H9 (cell line): Measurements from ENCODE around the gene ALDH2. TPM values are rescaled to one million over a fixed set of nuclear protein-coding genes. Genes with fewer than 3 reads are reported as not detected.

ENCODE experiments used
- DNase-seq: peaks from one replicate; pipeline ENCODE4 v3.0.0-alpha.2; 2017
- H2AFZ ChIP-seq: one replicate; pipeline ENCODE4 v1.6.1; 2013; ENCODE audit warnings: mild to moderate bottlenecking, low read length, control low read depth, moderate library complexity
- H2AK5ac ChIP-seq: 2 replicates; pipeline ENCODE4 v1.6.1; 2013; ENCODE audit warnings: low read length, control low read depth, mixed read lengths; ENCODE audit not compliant: insufficient read length
- H2BK120ac ChIP-seq: one replicate; pipeline ENCODE4 v1.6.1; 2013; ENCODE audit warnings: low read depth, mild to moderate bottlenecking, low read length, control low read depth, inconsistent platforms; ENCODE audit not compliant: poor library complexity, severe bottlenecking
- H2BK12ac ChIP-seq: 2 replicates; pipeline ENCODE4 v1.6.1; 2013; ENCODE audit warnings: low read length, control low read depth, mixed read lengths, low read depth; ENCODE audit not compliant: insufficient read length
- H2BK15ac ChIP-seq: 2 replicates; pipeline ENCODE4 v1.6.1; 2013; ENCODE audit warnings: low read depth, low read length, control low read depth
- H2BK20ac ChIP-seq: one replicate; pipeline ENCODE4 v1.6.1; 2013; ENCODE audit warnings: low read depth, mild to moderate bottlenecking, low read length, control low read depth, inconsistent platforms; ENCODE audit not compliant: poor library complexity, severe bottlenecking
- H2BK5ac ChIP-seq: 2 replicates; pipeline ENCODE4 v1.6.1; 2013; ENCODE audit warnings: low read length, control low read depth, mixed read lengths; ENCODE audit not compliant: insufficient read length
- H3K14ac ChIP-seq: 2 replicates; pipeline ENCODE4 v1.6.1; 2013; ENCODE audit warnings: low read length, control low read depth; ENCODE audit not compliant: insufficient read depth
- H3K18ac ChIP-seq: 2 replicates; pipeline ENCODE4 v1.6.1; 2013; ENCODE audit warnings: low read depth, mild to moderate bottlenecking, mixed read lengths, low read length, control low read depth; ENCODE audit not compliant: insufficient read length
- H3K23ac ChIP-seq: 2 replicates; pipeline ENCODE4 v1.6.1; 2013; ENCODE audit warnings: low read length, control low read depth, mixed read lengths, low read depth; ENCODE audit not compliant: insufficient read length
- H3K23me2 ChIP-seq: 2 replicates; pipeline ENCODE4 v1.6.1; 2013; ENCODE audit warnings: low read depth, mild to moderate bottlenecking, mixed read lengths, low read length, control low read depth; ENCODE audit not compliant: insufficient read length, poor library complexity, severe bottlenecking
- H3K27ac ChIP-seq: 2 replicates; pipeline ENCODE4 v1.5.1; 2013; ENCODE audit warnings: low read length, control low read depth, mixed read lengths, low read depth; ENCODE audit not compliant: insufficient read length
- H3K27me3 ChIP-seq: 2 replicates; pipeline ENCODE4 v1.6.1; 2013; ENCODE audit warnings: low read length, control low read depth, inconsistent platforms; ENCODE audit not compliant: insufficient read depth
- H3K4ac ChIP-seq: 2 replicates; pipeline ENCODE4 v1.6.1; 2013; ENCODE audit warnings: low read depth, mild to moderate bottlenecking, control low read depth, inconsistent platforms, low read length, moderate library complexity
- H3K4me1 ChIP-seq: 2 replicates; pipeline ENCODE4 v1.6.1; 2013; ENCODE audit warnings: low read length, control low read depth, inconsistent platforms; ENCODE audit not compliant: insufficient read depth
- H3K4me2 ChIP-seq: 2 replicates; pipeline ENCODE4 v1.6.1; 2013; ENCODE audit warnings: low read length, control low read depth, mixed read lengths; ENCODE audit not compliant: insufficient read length, insufficient read depth
- H3K56ac ChIP-seq: 2 replicates; pipeline ENCODE4 v1.6.1; 2013; ENCODE audit warnings: low read depth, mild to moderate bottlenecking, mixed read lengths, low read length, control low read depth; ENCODE audit not compliant: insufficient read length
- H3K79me1 ChIP-seq: 2 replicates; pipeline ENCODE4 v1.6.1; 2013; ENCODE audit warnings: low read depth, mild to moderate bottlenecking, moderate library complexity, low read length, control low read depth, inconsistent platforms; ENCODE audit not compliant: insufficient read depth, poor library complexity, severe bottlenecking
- H3K79me2 ChIP-seq: 2 replicates; pipeline ENCODE4 v1.6.1; 2013; ENCODE audit warnings: low read length, control low read depth, inconsistent platforms; ENCODE audit not compliant: insufficient read depth
- H3K9ac ChIP-seq: 2 replicates; pipeline ENCODE4 v1.6.1; 2013; ENCODE audit warnings: low read length, control low read depth, mixed read lengths; ENCODE audit not compliant: insufficient read length; ENCODE audit errors: extremely low read depth
- H3K9me3 ChIP-seq: one replicate; pipeline ENCODE4 v1.6.1; 2013; ENCODE audit warnings: low read depth, low read length, inconsistent platforms; ENCODE audit not compliant: control insufficient read depth
- H3T11ph ChIP-seq: one replicate; pipeline ENCODE4 v1.6.1; 2013; ENCODE audit warnings: mild to moderate bottlenecking, low read length, control low read depth, inconsistent platforms
- H4K20me1 ChIP-seq: one replicate; pipeline ENCODE4 v1.6.1; 2013; ENCODE audit not compliant: control insufficient read depth, insufficient read length, insufficient read depth
- H4K5ac ChIP-seq: 2 replicates; pipeline ENCODE4 v1.6.1; 2013; ENCODE audit warnings: low read depth, mild to moderate bottlenecking, mixed read lengths, low read length, control low read depth; ENCODE audit not compliant: insufficient read length
- H4K8ac ChIP-seq: replicated peaks from 2 replicates; pipeline ENCODE4 v1.6.1; 2013; ENCODE audit warnings: low read length, control low read depth, mixed read lengths, low read depth; ENCODE audit not compliant: insufficient read length
- H4K91ac ChIP-seq: 2 replicates; pipeline ENCODE4 v1.6.1; 2013; ENCODE audit warnings: low read depth, mild to moderate bottlenecking, moderate library complexity, mixed read lengths, low read length, control low read depth; ENCODE audit not compliant: insufficient read length
- H3K27ac Mint-ChIP-seq, 3 experiments: 2 replicates in 2 of 3; 3 replicates in 1 of 3; pipeline ENCODE4 v1.8.0; 2020 to 2021; ENCODE audit warnings: mixed read lengths in 3 of 3, mild to moderate bottlenecking in 1 of 3, moderate library complexity in 1 of 3
- H3K27me3 Mint-ChIP-seq: 2 replicates; pipeline ENCODE4 v1.8.0; 2021; ENCODE audit warnings: low read depth, mild to moderate bottlenecking, moderate library complexity, mixed read lengths
- H3K36me3 Mint-ChIP-seq, 3 experiments: 2 replicates in 2 of 3; 3 replicates in 1 of 3; pipeline ENCODE4 v1.8.0; 2020 to 2021; ENCODE audit warnings: low read depth in 3 of 3, mixed read lengths in 3 of 3; ENCODE audit not compliant: insufficient read depth in 1 of 3
- H3K4me1 Mint-ChIP-seq, 2 experiments: 2 replicates each; pipeline ENCODE4 v1.8.0; 2020; ENCODE audit warnings: mixed read lengths in 2 of 2
- H3K4me3 Mint-ChIP-seq, 2 experiments: 2 replicates in 1 of 2; 3 replicates in 1 of 2; pipeline ENCODE4 v1.8.0; 2020 to 2021; ENCODE audit warnings: mild to moderate bottlenecking in 2 of 2, mixed read lengths in 2 of 2, moderate library complexity in 1 of 2
- H3K9me3 Mint-ChIP-seq, 2 experiments: 2 replicates in 1 of 2; 3 replicates in 1 of 2; pipeline ENCODE4 v1.8.0; 2020; ENCODE audit warnings: mild to moderate bottlenecking in 2 of 2, mixed read lengths in 2 of 2, moderate library complexity in 1 of 2
- CTCF ChIP-seq: fragments of 200-600 bp; sonication (generic); conservative IDR thresholded peaks from 3 replicates; pipeline ENCODE4 v1.8.0; 2021; ENCODE audit warnings: antibody characterized with exemption, mild to moderate bottlenecking
- WGBS: extraction: QIAGEN DNeasy Blood & Tissue Kit; methylation state at CpG from one replicate; pipeline ENCODE4 v1.1.7; 2013; ENCODE audit warnings: missing lambda C conversion rate, low lambda C conversion rate, mixed read lengths; ENCODE audit not compliant: insufficient read length; ENCODE audit errors: extremely low coverage; 5-methylcytosine and 5-hydroxymethylcytosine counted together
- total RNA-seq: library from RNA; stranded (reverse); gene quantifications from 2 replicates; pipeline ENCODE4 v1.2.1, GENCODE V29; 2021

The ALDH2 gene
- total RNA-seq, 1 experiment from 2014 or later = 44.0 TPM

- H3K27ac Mint-ChIP-seq = no peak overlapping the region
Observed at GRCh38 chr12:111798182-111798581, 31.4 kb downstream of the ALDH2 start.

More at GRCh38 chr12:111798182-111798581, 31.4 kb downstream of the ALDH2 start:
- Histone ChIP-seq H3K9me3 (no peaks in the 10 kb centered on the region), H3K18ac (no peak overlapping the region), H2BK120ac (no peak overlapping the region), H3K4ac (no peak overlapping the region), H3K4me2 (no peak overlapping the region), H3K4me1 (no peaks in the 10 kb centered on the region), H3K23me2 (no peaks in the 10 kb centered on the region), H2BK15ac (no peak overlapping the region), H3K14ac (no peak overlapping the region), H3K27ac (no peak overlapping the region), H3K23ac (no peak overlapping the region), H3K56ac (no peak overlapping the region), H4K5ac (no peak overlapping the region), H3K79me1 (no peaks in the 10 kb centered on the region), H2BK5ac (no peak overlapping the region), H2BK20ac (no peak overlapping the region), H4K91ac (no peak overlapping the region), H4K20me1 (no peaks in the 10 kb centered on the region), H2AK5ac (no peak overlapping the region), H3K27me3 (no peaks in the 10 kb centered on the region), H2BK12ac (no peak overlapping the region), H3K9ac (no peak overlapping the region), H3K79me2 (no peaks in the 10 kb centered on the region), H3T11ph (no peak overlapping the region), H2AFZ (no peak overlapping the region), H4K8ac (no peak overlapping the region)
- no CpG with 5 or more reads among the region's 4 CpGs for WGBS
- H3K36me3 Mint-ChIP-seq = peaks cover 19 to 39% (median 37%) of the 10 kb centered on the region in 3 experiments
- TF ChIP-seq CTCF = no peak
- DNase-seq = no peak
- H3K4me3 Mint-ChIP-seq = no peak overlapping the region
- no peaks in the 10 kb centered on the region for H3K9me3 Mint-ChIP-seq
- H3K27me3 Mint-ChIP-seq = no peaks in the 10 kb centered on the region
- H3K4me1 Mint-ChIP-seq = no peaks in the 10 kb centered on the region
